Cardiac fibroblast (primary cell): Measurements from ENCODE around the gene HBM.
"Not testable (repeated sequence)": the region's sequence is repeated elsewhere in the genome, so short reads cannot be mapped to it uniquely, and the experiment has no call there.

ENCODE experiments used
- DNase-seq, 2 donors: peaks; one replicate each; pipeline versions ENCODE4 v3.0.0 to v3.0.0-alpha.2; 2010; ENCODE audit warnings: low read depth in 2 of 2
- H3K4me3 ChIP-seq, 2 donors: replicated peaks in 1 of 2; 1 replicate in 1 of 2; 2 replicates in 1 of 2; pipeline ENCODE4 v1.5.1; 2011; ENCODE audit warnings: low read depth in 2 of 2, low read length in 2 of 2, mild to moderate bottlenecking in 2 of 2, moderate library complexity in 1 of 2
- CTCF ChIP-seq: IDR thresholded peaks from one replicate; pipeline ENCODE4 v1.5.1; 2011; ENCODE audit warnings: low read depth, mild to moderate bottlenecking, low read length, inconsistent platforms

Gene HBM

DNA sequence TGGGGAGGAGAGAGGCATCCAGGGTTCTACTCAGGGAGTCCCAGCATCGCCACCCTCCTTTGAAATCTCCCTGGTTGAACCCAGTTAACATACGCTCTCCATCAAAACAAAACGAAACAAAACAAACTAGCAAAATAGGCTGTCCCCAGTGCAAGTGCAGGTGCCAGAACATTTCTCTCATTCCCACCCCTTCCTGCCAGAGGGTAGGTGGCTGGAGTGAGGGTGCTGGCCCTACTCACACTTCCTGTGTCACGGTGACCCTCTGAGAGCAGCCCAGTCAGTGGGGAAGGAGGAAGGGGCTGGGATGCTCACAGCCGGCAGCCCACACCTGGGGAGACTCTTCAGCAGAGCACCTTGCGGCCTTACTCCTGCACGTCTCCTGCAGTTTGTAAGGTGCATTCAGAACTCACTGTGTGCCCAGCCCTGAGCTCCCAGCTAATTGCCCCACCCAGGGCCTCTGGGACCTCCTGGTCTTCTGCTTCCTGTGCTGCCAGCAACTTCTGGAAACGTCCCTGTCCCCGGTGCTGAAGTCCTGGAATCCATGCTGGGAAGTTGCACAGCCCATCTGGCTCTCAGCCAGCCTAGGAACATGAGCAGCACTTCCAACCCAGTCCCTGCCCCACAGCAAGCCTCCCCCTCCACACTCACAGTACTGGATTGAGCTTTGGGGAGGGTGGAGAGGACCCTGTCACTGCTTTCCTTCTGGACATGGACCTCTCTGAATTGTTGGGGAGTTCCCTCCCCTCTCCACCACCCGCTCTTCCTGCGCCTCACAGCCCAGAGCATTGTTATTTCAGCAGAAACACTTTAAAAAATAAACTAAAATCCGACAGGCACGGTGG is 8.4 kb downstream of the HBM start:
- H3K4me3 ChIP-seq: not testable (repeated sequence)

GRCh38 chr16:175011-175949 is 9.5 kb downstream of the HBM start:
- no peak for TF ChIP-seq CTCF
- DNase-seq: no peak
- no peak overlapping the region for H3K4me3 ChIP-seq

More for the DNA sequence above, 8.4 kb downstream of the HBM start:
- peak; percentile 21 to 54 for DNase-seq

DNA sequence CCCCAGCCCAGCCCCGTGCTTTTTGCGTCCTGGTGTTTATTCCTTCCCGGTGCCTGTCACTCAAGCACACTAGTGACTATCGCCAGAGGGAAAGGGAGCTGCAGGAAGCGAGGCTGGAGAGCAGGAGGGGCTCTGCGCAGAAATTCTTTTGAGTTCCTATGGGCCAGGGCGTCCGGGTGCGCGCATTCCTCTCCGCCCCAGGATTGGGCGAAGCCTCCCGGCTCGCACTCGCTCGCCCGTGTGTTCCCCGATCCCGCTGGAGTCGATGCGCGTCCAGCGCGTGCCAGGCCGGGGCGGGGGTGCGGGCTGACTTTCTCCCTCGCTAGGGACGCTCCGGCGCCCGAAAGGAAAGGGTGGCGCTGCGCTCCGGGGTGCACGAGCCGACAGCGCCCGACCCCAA is 10.2 kb downstream of the HBM start:
- H3K4me3 ChIP-seq, DNase-seq: not testable (repeated sequence)

GRCh38 chr16:176477-177382 is 11.0 kb downstream of the HBM start, which contains the start of gene HBA1:
HBA1 (plus strand) TSS chr16:176680; CDS start chr16:176717, 37 bp downstream.
- not testable (repeated sequence) for DNase-seq, H3K4me3 ChIP-seq

DNA sequence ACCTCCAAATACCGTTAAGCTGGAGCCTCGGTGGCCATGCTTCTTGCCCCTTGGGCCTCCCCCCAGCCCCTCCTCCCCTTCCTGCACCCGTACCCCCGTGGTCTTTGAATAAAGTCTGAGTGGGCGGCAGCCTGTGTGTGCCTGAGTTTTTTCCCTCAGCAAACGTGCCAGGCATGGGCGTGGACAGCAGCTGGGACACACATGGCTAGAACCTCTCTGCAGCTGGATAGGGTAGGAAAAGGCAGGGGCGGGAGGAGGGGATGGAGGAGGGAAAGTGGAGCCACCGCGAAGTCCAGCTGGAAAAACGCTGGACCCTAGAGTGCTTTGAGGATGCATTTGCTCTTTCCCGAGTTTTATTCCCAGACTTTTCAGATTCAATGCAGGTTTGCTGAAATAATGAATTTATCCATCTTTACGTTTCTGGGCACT is 11.6 kb downstream of the HBM start:
- DNase-seq: peak in 1 of 2 donors; percentile 23
- TF ChIP-seq CTCF: no peak

GRCh38 chr16:177981-178667 is 12.3 kb downstream of the HBM start:
- no peak for TF ChIP-seq CTCF
- no peak overlapping the region for H3K4me3 ChIP-seq
- no peak for DNase-seq

More for the DNA sequence above, 11.6 kb downstream of the HBM start:
- no peak overlapping the region for H3K4me3 ChIP-seq

GRCh38 chr16:178668-179015 is 12.9 kb downstream of the HBM start:
- no peak for TF ChIP-seq CTCF
- no peak overlapping the region for H3K4me3 ChIP-seq
- no peak for DNase-seq
